B cell (primary cell): ENCODE data around the gene GRAMD1C. TPM values are rescaled to one million over a fixed set of nuclear protein-coding genes. Genes with fewer than 3 reads are reported as not detected.

Experiments used
- ATAC-seq: fragments of 200-7000 bp; cut with Tn5 transposase; one replicate; pipeline ENCODE4 v1.10.0; 2021; ENCODE audit warnings: low read depth, mild to moderate bottlenecking, moderate number of reproducible peaks, moderate library complexity
- CTCF ChIA-PET: fragments of 350-600 bp; sonication (Branson Sonifier 250); formaldehyde crosslinking; loops from one replicate; lab custom pipeline; 2021; ENCODE audit warnings: antibody characterized with exemption, inconsistent platforms; lab: Charles Lee
- POLR2A ChIA-PET: fragments of 350-600 bp; sonication (Branson Sonifier 250); formaldehyde crosslinking; loops from one replicate; lab custom pipeline; 2021; ENCODE audit warnings: antibody characterized with exemption; lab: Charles Lee
- DNase-seq: peaks from one replicate; pipeline ENCODE4 v3.0.0; 2013
- H2AFZ ChIP-seq: 2 replicates; pipeline ENCODE4 v1.6.1; 2012; ENCODE audit warnings: mild to moderate bottlenecking, low read depth, low read length; ENCODE audit not compliant: insufficient read depth, poor library complexity, severe bottlenecking
- H3K27ac ChIP-seq, 2 donors: 1 replicate in 1 of 2; 2 replicates in 1 of 2; pipeline ENCODE4 v1.5.1; 2012 to 2013; ENCODE audit warnings: low read length in 2 of 2, mild to moderate bottlenecking in 2 of 2, moderate library complexity in 1 of 2
- H3K27me3 ChIP-seq, 4 experiments: fragments of 200-600 bp in 1 of 4; sonication (generic) in 1 of 4; replicated peaks in 1 of 4; 1 replicate in 2 of 4; 2 replicates in 2 of 4; pipeline versions ENCODE4 v1.6.1 to v1.7.0; 2013 to 2016; ENCODE audit warnings: low read length in 3 of 4, mild to moderate bottlenecking in 2 of 4, mixed read lengths in 1 of 4, moderate library complexity in 1 of 4; ENCODE audit not compliant: insufficient read depth in 4 of 4, control insufficient read depth in 3 of 4; ENCODE audit errors: control extremely low read depth in 1 of 4
- H3K36me3 ChIP-seq, 2 experiments: replicated peaks in 1 of 2; 1 replicate in 1 of 2; 2 replicates in 1 of 2; pipeline versions ENCODE4 v1.6.1 to v1.7.1; 2013; ENCODE audit warnings: low read length in 1 of 2; ENCODE audit not compliant: insufficient read depth in 2 of 2, control insufficient read depth in 1 of 2; ENCODE audit errors: control extremely low read depth in 1 of 2, extremely low read depth in 1 of 2
- H3K4me1 ChIP-seq, 2 donors: fragments of 200-600 bp in 1 of 2; sonication (generic) in 1 of 2; 1 replicate in 1 of 2; 2 replicates in 1 of 2; pipeline versions ENCODE4 v1.5.1 to v1.6.1; 2013 to 2017; ENCODE audit warnings: low read length in 2 of 2; ENCODE audit not compliant: control insufficient read depth in 2 of 2, insufficient read depth in 2 of 2
- H3K4me2 ChIP-seq: replicated peaks from 2 replicates; pipeline ENCODE3; 2012; ENCODE audit warnings: mild to moderate bottlenecking, low read depth, low read length; ENCODE audit not compliant: poor library complexity, severe bottlenecking
- H3K4me3 ChIP-seq, 5 experiments: fragments of 200-600 bp in 1 of 5; sonication (generic) in 1 of 5; 1 replicate in 3 of 5; 2 replicates in 2 of 5; pipeline versions ENCODE4 v1.5.1 to v1.7.0; 2011 to 2016; ENCODE audit warnings: low read length in 4 of 5, mild to moderate bottlenecking in 4 of 5, low read depth in 2 of 5, control low read depth in 1 of 5, moderate library complexity in 1 of 5; ENCODE audit not compliant: insufficient read depth in 1 of 5; ENCODE audit errors: control extremely low read depth in 1 of 5, extremely low read depth in 1 of 5
- H3K79me2 ChIP-seq: fragments of 200-600 bp; sonication (generic); one replicate; pipeline ENCODE4 v1.6.0; 2016; ENCODE audit warnings: low read length; ENCODE audit not compliant: control insufficient read depth, insufficient read depth
- H3K9ac ChIP-seq: fragments of 200-600 bp; sonication (generic); 2 replicates; pipeline ENCODE4 v1.6.1; 2017; ENCODE audit warnings: mild to moderate bottlenecking, low read length, moderate library complexity
- H3K9me3 ChIP-seq, 3 donors: one replicate each; pipeline versions ENCODE4 v1.6.1 to v1.7.1; 2013; ENCODE audit warnings: low read length in 2 of 3; ENCODE audit not compliant: control insufficient read depth in 2 of 3, insufficient read depth in 1 of 3; ENCODE audit errors: control extremely low read depth in 1 of 3
- H4K20me1 ChIP-seq: 2 replicates; pipeline ENCODE4 v1.6.0; 2012; ENCODE audit warnings: mild to moderate bottlenecking, low read length; ENCODE audit not compliant: insufficient read depth, control insufficient read depth, poor library complexity, severe bottlenecking
- H3K27ac Mint-ChIP-seq: one replicate; pipeline ENCODE4 v1.8.0; 2021; ENCODE audit warnings: mixed read lengths
- H3K27me3 Mint-ChIP-seq: one replicate; pipeline ENCODE4 v1.8.0; 2021; ENCODE audit warnings: mixed read lengths
- H3K4me1 Mint-ChIP-seq: one replicate; pipeline ENCODE4 v1.8.0; 2021; ENCODE audit warnings: mixed read lengths
- H3K4me3 Mint-ChIP-seq: one replicate; pipeline ENCODE4 v1.8.0; 2021; ENCODE audit warnings: mixed read lengths
- H3K9me3 Mint-ChIP-seq: one replicate; pipeline ENCODE4 v1.8.0; 2022; ENCODE audit warnings: mixed read lengths; ENCODE audit not compliant: insufficient read depth
- CTCF ChIP-seq: fragments of 200-600 bp; IDR thresholded peaks from one replicate; pipeline ENCODE4 v1.8.0; 2022; ENCODE audit warnings: antibody characterized with exemption, mild to moderate bottlenecking
- EZH2 ChIP-seq: IDR thresholded peaks from 2 replicates; pipeline ENCODE4 v1.6.1; 2012; ENCODE audit warnings: borderline replicate concordance, low read depth, mild to moderate bottlenecking, moderate library complexity, low read length; ENCODE audit not compliant: insufficient read depth, poor library complexity, severe bottlenecking
- WGBS: methylation state at CpG from one replicate; pipeline ENCODE4 v1.1.5; 2013; ENCODE audit warnings: missing lambda C conversion rate; ENCODE audit not compliant: insufficient coverage; 5-methylcytosine and 5-hydroxymethylcytosine counted together
- intact Hi-C: fragments of 100-400 bp; cut with micrococcal nuclease; formaldehyde crosslinking; loops from one replicate; pipeline ENCODE4 v1.10.0; 2022
- polyA plus RNA-seq: library from polyadenylated mRNA; depleted of rRNA; stranded (reverse); fragments of >200 nt; gene quantifications from 2 replicates; pipeline ENCODE4 v1.2.3, GENCODE V29; 2012
- total RNA-seq, 2 donors: library from RNA; stranded (reverse); fragments of 120-200 nt in 1 of 2; gene quantifications; 1 replicate in 1 of 2; 2 replicates in 1 of 2; pipeline versions ENCODE4 v1.2.3 to v1.2.4, GENCODE V29; 2013 to 2022

The GRAMD1C gene
- total and polyA plus RNA-seq, 2 donors (not counting 1 experiment from before 2014, with no cell fraction given): 8.5 to 47.1 TPM

- TF ChIP-seq CTCF (no peak), EZH2 (no peak)
- Histone ChIP-seq H3K27me3 (no peaks in the 10 kb centered on the region), H3K4me3 (no peak overlapping the region), H3K36me3 (peaks cover 9 to 13% of the 10 kb centered on the region in 2 experiments), H3K4me1 (no peaks in the 10 kb centered on the region), H3K27ac (no peak overlapping the region), H3K9ac (no peak overlapping the region), H3K79me2 (no peaks in the 10 kb centered on the region), H4K20me1 (no peaks in the 10 kb centered on the region), H3K9me3 (no peaks in the 10 kb centered on the region), H3K4me2 (no peak overlapping the region), H2AFZ (no peak overlapping the region)
- Mint-ChIP-seq H3K27me3 (no peaks in the 10 kb centered on the region), H3K4me3 (no peak overlapping the region), H3K4me1 (no peaks in the 10 kb centered on the region), H3K27ac (no peak overlapping the region), H3K9me3 (no peaks in the 10 kb centered on the region)
- DNase-seq (no peak), ATAC-seq (no peak)
- ChIA-PET CTCF (no interaction called here), POLR2A (no interaction called here)
- no CpG with 5 or more reads among the region's 3 CpGs for WGBS
- intact Hi-C loops: no loop called here
Measured at GRCh38 chr3:113963879-113964278, 125.3 kb downstream of the GRAMD1C start.

- H3K27ac ChIP-seq: no peak overlapping the region
- H4K20me1 ChIP-seq: no peaks in the 10 kb centered on the region
- DNase-seq (no peak), ATAC-seq (no peak)
- H3K4me1 ChIP-seq: no peaks in the 10 kb centered on the region
- H3K4me2 ChIP-seq: no peak overlapping the region
- no peak overlapping the region for H3K27ac Mint-ChIP-seq
- H3K9ac ChIP-seq: no peak overlapping the region
- H3K36me3 ChIP-seq: peaks cover 0 to 8% of the 10 kb centered on the region in 2 experiments
- intact Hi-C loops: no loop called here
- no peaks in the 10 kb centered on the region for H3K9me3 ChIP-seq
- TF ChIP-seq CTCF (no peak), EZH2 (no peak)
- no peak overlapping the region for H2AFZ ChIP-seq
- 97% methylated on average over 2 of the region's 2 CpGs for WGBS
- no peaks in the 10 kb centered on the region for H3K27me3 Mint-ChIP-seq
- no peaks in the 10 kb centered on the region for H3K79me2 ChIP-seq
- ChIA-PET CTCF (no interaction called here), POLR2A (no interaction called here)
- no peaks in the 10 kb centered on the region for H3K9me3 Mint-ChIP-seq
- no peak overlapping the region for H3K4me3 ChIP-seq
- no peaks in the 10 kb centered on the region for H3K27me3 ChIP-seq
- H3K4me1 Mint-ChIP-seq: no peaks in the 10 kb centered on the region
- no peak overlapping the region for H3K4me3 Mint-ChIP-seq
Measured at GRCh38 chr3:113966172-113966571, 127.6 kb downstream of the GRAMD1C start.
